GM12878 (cell line): Measurements from ENCODE around the gene NTF3. TPM values are rescaled to one million over a fixed set of nuclear protein-coding genes. Genes with fewer than 3 reads are reported as not detected.

Experiments
- ATAC-seq: fragments of 200-7000 bp; cut with Tn5 transposase; 3 replicates; pipeline ENCODE4 v1.9.1; 2020; ENCODE audit warnings: mild to moderate bottlenecking, moderate library complexity
- BruUV-seq: library from RNA; stranded (reverse); fragments of 400-500 nt; replicated peaks from 2 replicates; lab custom pipeline; 2021; lab: Mats Ljungman, UMichigan
- CTCF ChIA-PET: fragments of 300-600 bp; sonication (Branson Sonifier 250); formaldehyde crosslinking; extraction: SDS; loops from one replicate; lab custom pipeline; 2021; ENCODE audit warnings: inconsistent platforms; lab: Yijun Ruan, JAX
- POLR2A ChIA-PET: fragments of 350-600 bp; formaldehyde crosslinking; extraction: SDS; loops from one replicate; lab custom pipeline; 2021; ENCODE audit warnings: inconsistent platforms; lab: Charles Lee
- RAD21 ChIA-PET: fragments of 300-600 bp; sonication (Branson Sonifier 250); formaldehyde crosslinking; loops from one replicate; lab custom pipeline; 2023; ENCODE audit warnings: antibody characterized with exemption; ENCODE audit not compliant: unreplicated experiment; lab: Charles Lee
- SMC1A ChIA-PET: fragments of 300-600 bp; sonication (Branson Sonifier 250); formaldehyde crosslinking; loops from one replicate; lab custom pipeline; 2023; ENCODE audit not compliant: unreplicated experiment, uncharacterized antibody; lab: Charles Lee
- DNase-seq: peaks from one replicate; pipeline ENCODE4 v3.0.0-alpha.2; 2011; ENCODE audit warnings: low read depth, low spot score
- FAIRE-seq: peaks from 3 replicates; lab custom pipeline; 2011; peaks lifted over from hg19 to GRCh38; lab: Jason Lieb, UNC
- H2AFZ ChIP-seq: 2 replicates; pipeline ENCODE4 v1.6.0; 2011; ENCODE audit warnings: low read depth, low read length, control low read depth; ENCODE audit not compliant: control insufficient read depth
- H3K27ac ChIP-seq: 2 replicates; pipeline ENCODE4 v1.5.1; 2011; ENCODE audit warnings: control low read depth; ENCODE audit not compliant: control insufficient read depth, insufficient read depth
- H3K27me3 ChIP-seq, 2 experiments: replicated peaks in 1 of 2; 2 replicates each; pipeline versions ENCODE4 v1.6.0 to v1.6.1; 2011; ENCODE audit warnings: low read length in 1 of 2; ENCODE audit not compliant: control insufficient read depth in 2 of 2, insufficient read depth in 2 of 2
- H3K36me3 ChIP-seq, 2 experiments: 2 replicates each; pipeline ENCODE4 v1.5.1; 2011; ENCODE audit warnings: low read length in 1 of 2; ENCODE audit not compliant: control insufficient read depth in 2 of 2, insufficient read depth in 2 of 2
- H3K4me1 ChIP-seq: 2 replicates; pipeline ENCODE4 v1.6.1; 2011; ENCODE audit warnings: mild to moderate bottlenecking, low read length, moderate library complexity, mixed read lengths; ENCODE audit not compliant: control insufficient read depth, insufficient read depth
- H3K4me2 ChIP-seq: 2 replicates; pipeline ENCODE4 v1.6.0; 2011; ENCODE audit warnings: control low read depth; ENCODE audit not compliant: control insufficient read depth, insufficient read depth
- H3K4me3 ChIP-seq: fragments of 200-600 bp; sonication (generic); 2 replicates; pipeline ENCODE4 v1.5.1; 2016
- H3K79me2 ChIP-seq: 2 replicates; pipeline ENCODE4 v1.6.0; 2011; ENCODE audit warnings: low read length; ENCODE audit not compliant: control insufficient read depth, insufficient read depth
- H3K9ac ChIP-seq: 2 replicates; pipeline ENCODE4 v1.8.0; 2011; ENCODE audit warnings: low read length, control low read depth, mixed read lengths; ENCODE audit not compliant: control insufficient read depth, insufficient read depth
- H3K9me3 ChIP-seq: replicated peaks from 3 replicates; pipeline ENCODE4 v1.5.1; 2011; ENCODE audit warnings: mild to moderate bottlenecking, low read length; ENCODE audit not compliant: control insufficient read depth, insufficient read depth
- H4K20me1 ChIP-seq: 2 replicates; pipeline ENCODE4 v1.6.0; 2011; ENCODE audit not compliant: control insufficient read depth, insufficient read depth
- CTCF ChIP-seq, 3 experiments: IDR thresholded peaks in 2 of 3; conservative IDR thresholded peaks in 1 of 3; 2 replicates each; pipeline ENCODE4 v1.5.1; 2011; ENCODE audit warnings: low read depth in 3 of 3, low read length in 3 of 3, mild to moderate bottlenecking in 3 of 3, control low read depth in 2 of 3, moderate library complexity in 2 of 3, inconsistent platforms in 1 of 3, mixed read lengths in 1 of 3; ENCODE audit not compliant: control insufficient read depth in 2 of 3, insufficient read depth in 1 of 3; ENCODE audit errors: extremely low read depth in 1 of 3
- CUX1 ChIP-seq: IDR thresholded peaks from 2 replicates; pipeline ENCODE4 v1.6.1; 2012; ENCODE audit warnings: improper control_type of control experiment, low read depth, low read length; ENCODE audit not compliant: insufficient replicate concordance
- ESRRA ChIP-seq: IDR thresholded peaks from 2 replicates; pipeline ENCODE4 v1.6.1; 2012; ENCODE audit warnings: mild to moderate bottlenecking, low read length, improper control_type of control experiment
- EZH2 ChIP-seq: IDR thresholded peaks from 2 replicates; pipeline ENCODE4 v1.6.1; 2012; ENCODE audit warnings: low read depth, mild to moderate bottlenecking, control low read depth, inconsistent platforms, low read length, borderline replicate concordance; ENCODE audit not compliant: control insufficient read depth
- IRF5 ChIP-seq: fragments of 450-650 bp; IDR thresholded peaks from 2 replicates; pipeline ENCODE4 v1.6.1; 2017; ENCODE audit warnings: borderline replicate concordance
- JUND ChIP-seq: IDR thresholded peaks from 2 replicates; pipeline ENCODE4 v1.6.1; 2012; ENCODE audit warnings: low read depth, mild to moderate bottlenecking, low read length, improper control_type of control experiment, moderate library complexity
- KLF5 ChIP-seq: fragments of 450-650 bp; IDR thresholded peaks from 2 replicates; pipeline ENCODE4 v1.6.1; 2014; ENCODE audit warnings: mild to moderate bottlenecking; ENCODE audit not compliant: partially characterized antibody
- MEF2B ChIP-seq: fragments of 450-650 bp; IDR thresholded peaks from 2 replicates; pipeline ENCODE4 v1.6.1; 2018; ENCODE audit warnings: mild to moderate bottlenecking, moderate library complexity; ENCODE audit not compliant: partially characterized antibody, poor library complexity, severe bottlenecking
- MYC ChIP-seq: IDR thresholded peaks from 2 replicates; pipeline ENCODE4 v1.6.1; 2011; ENCODE audit warnings: mild to moderate bottlenecking, low read length, moderate library complexity, inconsistent platforms; ENCODE audit not compliant: insufficient read depth, insufficient replicate concordance, insufficient read length, severe bottlenecking
- PKNOX1 ChIP-seq: fragments of 450-650 bp; IDR thresholded peaks from 2 replicates; pipeline ENCODE4 v1.6.1; 2016; ENCODE audit warnings: mild to moderate bottlenecking
- POLR2AphosphoS5 ChIP-seq: IDR thresholded peaks from 2 replicates; pipeline ENCODE4 v1.6.1; 2011; ENCODE audit warnings: mild to moderate bottlenecking, low read length, inconsistent platforms
- RELA ChIP-seq: fragments of 450-650 bp; IDR thresholded peaks from 2 replicates; pipeline ENCODE4 v1.8.0; 2014; ENCODE audit warnings: borderline replicate concordance; ENCODE audit not compliant: partially characterized antibody
- SP1 ChIP-seq: IDR thresholded peaks from one replicate; pipeline ENCODE4 v1.6.1; 2011; ENCODE audit warnings: low read depth, low read length
- SUPT20H ChIP-seq: IDR thresholded peaks from 2 replicates; pipeline ENCODE4 v1.6.1; 2011; ENCODE audit warnings: low read depth, mild to moderate bottlenecking, low read length, moderate library complexity, borderline replicate concordance; ENCODE audit not compliant: control insufficient read depth
- WGBS: methylation state at CpG from one replicate; pipeline ENCODE4 v1.1.6; 2016; ENCODE audit warnings: low lambda C conversion rate; ENCODE audit not compliant: insufficient replicate concordance, insufficient coverage; ENCODE audit errors: missing lambda C conversion rate; 5-methylcytosine and 5-hydroxymethylcytosine counted together
- in situ Hi-C: fragments of 300-500 bp; cut with MboI; formaldehyde crosslinking; loops from 9 replicates; pipeline ENCODE4 v1.14.3; 2018; ENCODE audit warnings: mixed read lengths
- intact Hi-C: fragments of 100-400 bp; cut with micrococcal nuclease; formaldehyde crosslinking; loops from one replicate; pipeline ENCODE4 v1.14.2; 2022; ENCODE audit not compliant: unreplicated experiment
- polyA plus RNA-seq, 11 experiments: library from polyadenylated mRNA; depleted of rRNA in 4 of 11; unstranded in 6 of 11; stranded (reverse) in 5 of 11; fragments of >200 nt; fragmentation: Nextera tagmentation in 4 of 11; fragmentation: Illumina TruSeq in 1 of 11; extraction: Ambion mirVana in 4 of 11; extraction: Trizol in 1 of 11; gene quantifications; 1 replicate in 1 of 11; 2 replicates in 10 of 11; pipeline versions ENCODE4 v1.2.1 to v1.2.3, GENCODE V29; 2011 to 2016; ENCODE audit warnings: inconsistent platforms in 2 of 11, missing spikeins in 2 of 11, low read depth in 1 of 11
- total RNA-seq, 4 experiments: library from RNA; depleted of rRNA in 3 of 4; stranded (reverse); fragments of >200 nt in 3 of 4; fragmentation: Illumina TruSeq in 1 of 4; extraction: Trizol in 1 of 4; gene quantifications; 2 replicates each; pipeline versions ENCODE4 v1.2.1 to v1.2.3, GENCODE V29; 2013 to 2021

NTF3 gene
- total and polyA plus RNA-seq, 10 of the 15 experiments (the other 5 are each of a cell fraction or from before 2014, with no cell fraction given) = 0.07 TPM; not detected in 9

GRCh38 chr12:5465384-5465783, 33.5 kb downstream of the NTF3 start:
- in situ Hi-C loops (no loop called here), intact Hi-C loops (no loop called here)
- Histone ChIP-seq H3K27me3 (peaks cover 4% of the 10 kb centered on the region in 2 experiments; a peak in 3 of 4 replicates), H3K79me2 (no peaks in the 10 kb centered on the region), H4K20me1 (no peaks in the 10 kb centered on the region), H3K9ac (no peak overlapping the region), H2AFZ (no peak overlapping the region), H3K4me1 (no peaks in the 10 kb centered on the region), H3K9me3 (no peaks in the 10 kb centered on the region), H3K36me3 (no peaks in the 10 kb centered on the region), H3K4me3 (no peak overlapping the region), H3K27ac (no peak overlapping the region), H3K4me2 (no peak overlapping the region)
- ATAC-seq (no peak), FAIRE-seq (no peak), DNase-seq (no peak)
- WGBS = 20% methylated on average over 6 of the region's 6 CpGs
- ChIA-PET POLR2A (no interaction called here), SMC1A (no interaction called here), RAD21 (no interaction called here), CTCF (no interaction called here)
- no TSS peak for BruUV-seq
- TF ChIP-seq PKNOX1 = no peak
- TF ChIP-seq JUND = no peak
- no peak for TF ChIP-seq CTCF (IDR thresholded peaks at IDR 0.05 in 2 of 3, conservative IDR thresholded peaks at IDR 0.05 in 1 of 3; ENCODE audit: control insufficient read depth in 2 of 3, extremely low read depth in 1 of 3, insufficient read depth in 1 of 3, low read depth in 3 of 3, low read length in 3 of 3)
- TF ChIP-seq ESRRA = no peak
- no peak for TF ChIP-seq MEF2B
- TF ChIP-seq RELA = no peak
- no peak for TF ChIP-seq IRF5
- no peak for TF ChIP-seq SP1
- TF ChIP-seq CUX1 = no peak
- no peak for TF ChIP-seq KLF5
- TF ChIP-seq POLR2AphosphoS5 = no peak
- TF ChIP-seq EZH2 = no peak
- TF ChIP-seq SUPT20H = no peak
- TF ChIP-seq MYC = no peak
